Transverse colon (tissue), 4 donors: ENCODE results near the gene ACSL1. TPM values are rescaled to one million over a fixed set of nuclear protein-coding genes. Genes with fewer than 3 reads are reported as not detected.

Experiments used
- DNase-seq: peaks from one replicate; pipeline ENCODE4 v3.0.0-alpha.2; 2019
- H3K27ac ChIP-seq, 4 donors: fragments of 200-600 bp; sonication (generic); 2 replicates each; pipeline ENCODE4 v1.5.1; 2016 to 2018; ENCODE audit warnings: inconsistent platforms in 4 of 4
- H3K27me3 ChIP-seq: fragments of 200-600 bp; sonication (generic); 2 replicates; pipeline ENCODE4 v1.5.1; 2017; ENCODE audit warnings: inconsistent platforms
- H3K36me3 ChIP-seq, 4 donors: fragments of 200-600 bp; sonication (generic); 2 replicates each; pipeline ENCODE4 v1.5.1; 2017 to 2019; ENCODE audit warnings: inconsistent platforms in 4 of 4
- H3K4me1 ChIP-seq, 4 donors: fragments of 200-600 bp; sonication (generic); 2 replicates each; pipeline ENCODE4 v1.5.1; 2017 to 2020; ENCODE audit warnings: inconsistent platforms in 4 of 4
- H3K4me3 ChIP-seq, 4 donors: fragments of 200-600 bp; sonication (generic); 1 replicate in 1 of 4; 2 replicates in 3 of 4; pipeline versions ENCODE4 v1.5.1 to v1.6.1; 2017 to 2019; ENCODE audit warnings: inconsistent platforms in 4 of 4
- H3K9me3 ChIP-seq, 2 donors: fragments of 200-600 bp; sonication (generic); 2 replicates each; pipeline ENCODE4 v1.5.1; 2017 to 2019; ENCODE audit warnings: inconsistent platforms in 2 of 2
- EP300 ChIP-seq: sonication (generic); formaldehyde crosslinking; IDR thresholded peaks from one replicate; pipeline ENCODE4 v1.6.1; 2017; ENCODE audit warnings: antibody characterized with exemption, low read depth
- POLR2A ChIP-seq: fragments of 450-650 bp; IDR thresholded peaks from one replicate; pipeline ENCODE4 v1.6.1; 2016; ENCODE audit warnings: antibody characterized with exemption, mild to moderate bottlenecking, moderate library complexity
- POLR2AphosphoS5 ChIP-seq, 3 donors: sonication (generic); formaldehyde crosslinking; IDR thresholded peaks; one replicate each; pipeline ENCODE4 v1.6.1; 2016; ENCODE audit warnings: antibody characterized with exemption in 3 of 3
- WGBS, 2 donors: methylation state at CpG; one replicate each; pipeline ENCODE4 v1.1.5; 2018; ENCODE audit warnings: low coverage in 1 of 2; 5-methylcytosine and 5-hydroxymethylcytosine counted together
- in situ Hi-C, 4 donors: fragments of 200-750 bp; cut with MboI; loops; one replicate each; pipeline versions ENCODE4 v1.15.0 to v1.15.1; 2017; ENCODE audit warnings: low sequenced_read_pairs in 3 of 4, low pct_ligation_motif_present in 1 of 4, low pct_unique_long_range_greater_than_20kb in 1 of 4
- intact Hi-C: fragments of 100-400 bp; cut with DNase I; formaldehyde crosslinking; loops from one replicate; pipeline ENCODE4 v1.15.1; 2023; ENCODE audit warnings: low total_unique reads
- total RNA-seq, 4 donors: library from RNA; depleted of rRNA; stranded (reverse); fragments of >200 nt; gene quantifications; one replicate each; pipeline ENCODE4 v1.1.0, GENCODE V29; 2016
- TF ChIP-seq, protein P1 (sequence below), 5 experiments: fragments of 200-600 bp in 3 of 5; fragments of 450-650 bp in 2 of 5; sonication (generic) in 3 of 5; IDR thresholded peaks; 1 replicate in 2 of 5; 2 replicates in 3 of 5; pipeline ENCODE4 v1.5.1; 2016 to 2017; ENCODE audit warnings: antibody characterized with exemption in 5 of 5, inconsistent platforms in 3 of 5, mild to moderate bottlenecking in 2 of 5, moderate library complexity in 1 of 5

The ACSL1 gene
- total RNA-seq, 4 donors from 2014 or later, result 20.6 to 50.0 (median 40.0) TPM

DNA sequence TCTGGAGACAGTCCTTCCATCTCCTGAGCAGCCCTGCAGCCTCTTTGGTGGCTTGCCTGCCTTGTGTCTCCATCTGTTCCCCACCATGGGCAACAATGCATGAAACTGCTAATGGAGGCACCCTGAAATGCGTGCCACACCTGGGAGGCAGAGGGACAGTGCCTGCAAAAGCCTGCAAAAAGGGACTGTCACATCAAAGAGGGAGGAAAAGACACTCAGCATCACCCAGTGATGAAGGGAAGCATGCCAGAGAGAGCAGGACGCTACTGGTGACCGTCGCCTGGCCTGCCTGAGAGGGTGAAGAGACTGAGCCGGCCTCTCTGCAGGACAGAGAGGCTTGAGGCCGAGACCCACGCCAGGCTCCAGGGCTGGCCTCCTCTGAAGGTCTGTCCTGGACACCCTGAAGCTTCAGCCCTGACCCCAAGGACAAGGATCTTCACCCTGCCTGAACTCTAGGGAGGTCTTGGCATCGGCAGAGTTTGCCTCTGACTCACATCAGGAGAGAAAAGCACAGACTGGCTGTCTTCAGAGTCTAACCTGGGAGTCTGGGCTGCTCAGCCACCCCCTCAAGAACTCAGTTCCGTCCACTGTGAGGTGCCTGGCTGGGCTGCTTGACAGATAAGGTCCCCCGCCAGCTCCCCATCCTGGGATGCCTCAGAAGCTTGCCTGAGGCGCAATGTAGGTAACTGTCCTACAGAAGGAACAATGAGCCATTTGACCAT is 8.1 kb downstream of the ACSL1 start:
- H3K27ac ChIP-seq, result no peak overlapping the region
- intact Hi-C loops (loop anchor here (10.0 kb wide), 1 partner anchor 53 kb away; no protein-coding TSS in a partner anchor), in situ Hi-C loops (no loop called here)
- H3K9me3 ChIP-seq, result no peaks in the 10 kb centered on the region
- WGBS, 2 donors, result 89% methylated on average over 11 of the region's 11 CpGs; no CpG with 5 or more reads in 1 of the 2 donors
- TF ChIP-seq, protein P1, sequence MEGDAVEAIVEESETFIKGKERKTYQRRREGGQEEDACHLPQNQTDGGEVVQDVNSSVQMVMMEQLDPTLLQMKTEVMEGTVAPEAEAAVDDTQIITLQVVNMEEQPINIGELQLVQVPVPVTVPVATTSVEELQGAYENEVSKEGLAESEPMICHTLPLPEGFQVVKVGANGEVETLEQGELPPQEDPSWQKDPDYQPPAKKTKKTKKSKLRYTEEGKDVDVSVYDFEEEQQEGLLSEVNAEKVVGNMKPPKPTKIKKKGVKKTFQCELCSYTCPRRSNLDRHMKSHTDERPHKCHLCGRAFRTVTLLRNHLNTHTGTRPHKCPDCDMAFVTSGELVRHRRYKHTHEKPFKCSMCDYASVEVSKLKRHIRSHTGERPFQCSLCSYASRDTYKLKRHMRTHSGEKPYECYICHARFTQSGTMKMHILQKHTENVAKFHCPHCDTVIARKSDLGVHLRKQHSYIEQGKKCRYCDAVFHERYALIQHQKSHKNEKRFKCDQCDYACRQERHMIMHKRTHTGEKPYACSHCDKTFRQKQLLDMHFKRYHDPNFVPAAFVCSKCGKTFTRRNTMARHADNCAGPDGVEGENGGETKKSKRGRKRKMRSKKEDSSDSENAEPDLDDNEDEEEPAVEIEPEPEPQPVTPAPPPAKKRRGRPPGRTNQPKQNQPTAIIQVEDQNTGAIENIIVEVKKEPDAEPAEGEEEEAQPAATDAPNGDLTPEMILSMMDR (IDR thresholded peaks at IDR 0.05), result no peak
- no peak for TF ChIP-seq POLR2A
- TF ChIP-seq POLR2AphosphoS5 (IDR thresholded peaks at IDR 0.05), result no peak
- TF ChIP-seq EP300, result no peak
- H3K27me3 ChIP-seq, result no peaks in the 10 kb centered on the region
- peaks cover 12 to 22% (median 15%) of the 10 kb centered on the region in 4 donors for H3K4me1 ChIP-seq
- DNase-seq, result no peak
- H3K36me3 ChIP-seq, result no peaks in the 10 kb centered on the region
- no peak overlapping the region for H3K4me3 ChIP-seq

DNA sequence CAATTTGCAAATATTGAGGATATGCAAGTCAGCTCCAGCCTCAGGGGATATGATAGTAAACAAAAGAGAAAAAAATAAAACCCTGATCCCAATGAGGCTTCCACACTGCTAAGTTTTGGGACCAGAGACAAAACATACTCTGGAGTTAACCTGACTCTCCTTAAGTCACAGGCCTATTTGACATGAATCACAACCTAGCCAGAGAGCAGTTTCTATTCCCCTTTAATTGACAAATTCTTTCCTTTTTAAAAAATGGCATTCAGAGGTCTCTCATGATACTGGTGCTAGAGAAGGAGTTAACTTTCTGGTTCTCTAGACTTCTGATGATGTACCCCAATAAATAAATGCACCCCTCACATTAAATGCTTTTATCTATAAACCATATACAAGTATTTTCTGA is 8.8 kb downstream of the ACSL1 start:
- Histone ChIP-seq H3K27ac (no peak overlapping the region), H3K36me3 (no peaks in the 10 kb centered on the region), H3K9me3 (no peaks in the 10 kb centered on the region), H3K4me3 (no peak overlapping the region), H3K27me3 (no peaks in the 10 kb centered on the region), H3K4me1 (peaks cover 12 to 26% (median 15%) of the 10 kb centered on the region in 4 donors)
- intact Hi-C loops (loop anchor here (10.0 kb wide), 1 partner anchor 52 kb away; no protein-coding TSS in a partner anchor), in situ Hi-C loops (no loop called here)
- DNase-seq, result no peak
- TF ChIP-seq POLR2A, result no peak
- TF ChIP-seq, protein P1 (IDR thresholded peaks at IDR 0.05), result no peak
- no peak for TF ChIP-seq POLR2AphosphoS5 (IDR thresholded peaks at IDR 0.05)
- no peak for TF ChIP-seq EP300

DNA sequence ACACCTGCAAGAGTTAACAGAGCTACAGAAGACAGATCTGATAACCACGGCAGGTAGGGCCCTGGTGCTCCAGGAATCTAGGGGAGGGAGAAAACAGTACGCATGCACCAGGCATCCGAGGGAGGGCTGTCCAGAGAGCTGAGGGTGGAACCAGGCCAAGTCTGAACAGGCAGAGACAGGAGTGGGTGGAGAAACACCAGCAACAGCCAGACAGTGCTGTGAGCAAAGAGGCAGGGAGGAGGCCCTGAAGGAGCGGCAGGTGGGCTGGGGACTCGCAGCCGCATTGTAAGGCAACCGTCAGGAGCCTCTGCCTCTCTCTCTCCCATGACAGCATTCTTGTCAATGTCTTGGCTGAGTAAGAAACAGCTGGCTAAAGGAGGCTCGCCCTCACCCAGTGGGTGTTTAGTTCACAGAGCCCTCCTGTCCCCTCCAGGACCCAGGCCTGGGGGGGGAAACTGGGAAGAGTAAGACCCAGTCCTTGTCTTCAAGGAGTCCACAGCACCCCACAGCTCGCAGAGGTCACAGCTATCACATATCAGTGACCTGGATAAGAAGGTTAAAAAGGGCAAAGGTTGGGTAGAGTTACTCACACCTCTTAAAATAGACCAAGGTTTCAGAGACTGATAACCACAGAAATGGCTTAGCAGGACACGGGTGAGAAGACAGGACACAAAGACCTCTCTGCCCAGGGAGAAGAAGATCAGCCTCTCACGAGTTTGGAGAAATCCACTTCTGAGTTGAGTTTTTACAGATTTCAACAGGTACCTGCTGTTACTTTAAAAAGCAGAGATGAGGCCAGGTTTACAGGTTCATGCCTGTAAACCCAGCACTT is 10.5 kb downstream of the ACSL1 start:
- intact Hi-C loops, result loop anchor here (10.0 kb wide), 1 partner anchor 50 kb away; no protein-coding TSS in a partner anchor
- WGBS, 2 donors, result 17 to 25% methylated on average over 5 to 11 of the region's 11 CpGs

More for the DNA sequence above, 10.5 kb downstream of the ACSL1 start:
- no peaks in the 10 kb centered on the region for H3K9me3 ChIP-seq
- peaks cover 12 to 26% (median 15%) of the 10 kb centered on the region in 4 donors for H3K4me1 ChIP-seq
- H3K27ac ChIP-seq, result peak overlapping the region; percentile 26 to 75 (median 62)
- in situ Hi-C loops, result no loop called here
- H3K36me3 ChIP-seq, result no peaks in the 10 kb centered on the region
- DNase-seq, result peak; percentile 78
- no peak for TF ChIP-seq POLR2AphosphoS5 (IDR thresholded peaks at IDR 0.05)
- peak; percentile 49 for TF ChIP-seq POLR2A
- TF ChIP-seq EP300, result no peak
- TF ChIP-seq, protein P1 (IDR thresholded peaks at IDR 0.05), result no peak
- H3K27me3 ChIP-seq, result no peaks in the 10 kb centered on the region
- H3K4me3 ChIP-seq, result peak overlapping the region in 1 of 4 donors; percentile 3
